Transverse colon (tissue), 4 donors: ENCODE results near the gene C10orf67. TPM values are rescaled to one million over a fixed set of nuclear protein-coding genes. Genes with fewer than 3 reads are reported as not detected.
"Not testable (repeated sequence)": the region's sequence is repeated elsewhere in the genome, so short reads cannot be mapped to it uniquely, and the experiment has no call there.

Source experiments
- DNase-seq: peaks from one replicate; pipeline ENCODE4 v3.0.0-alpha.2; 2019
- H3K27ac ChIP-seq, 4 donors: fragments of 200-600 bp; sonication (generic); 2 replicates each; pipeline ENCODE4 v1.5.1; 2016 to 2018; ENCODE audit warnings: inconsistent platforms in 4 of 4
- H3K27me3 ChIP-seq: fragments of 200-600 bp; sonication (generic); 2 replicates; pipeline ENCODE4 v1.5.1; 2017; ENCODE audit warnings: inconsistent platforms
- H3K36me3 ChIP-seq, 4 donors: fragments of 200-600 bp; sonication (generic); 2 replicates each; pipeline ENCODE4 v1.5.1; 2017 to 2019; ENCODE audit warnings: inconsistent platforms in 4 of 4
- H3K4me1 ChIP-seq, 4 donors: fragments of 200-600 bp; sonication (generic); 2 replicates each; pipeline ENCODE4 v1.5.1; 2017 to 2020; ENCODE audit warnings: inconsistent platforms in 4 of 4
- H3K4me3 ChIP-seq, 4 donors: fragments of 200-600 bp; sonication (generic); 1 replicate in 1 of 4; 2 replicates in 3 of 4; pipeline versions ENCODE4 v1.5.1 to v1.6.1; 2017 to 2019; ENCODE audit warnings: inconsistent platforms in 4 of 4
- H3K9me3 ChIP-seq, 2 donors: fragments of 200-600 bp; sonication (generic); 2 replicates each; pipeline ENCODE4 v1.5.1; 2017 to 2019; ENCODE audit warnings: inconsistent platforms in 2 of 2
- EP300 ChIP-seq: sonication (generic); formaldehyde crosslinking; IDR thresholded peaks from one replicate; pipeline ENCODE4 v1.6.1; 2017; ENCODE audit warnings: antibody characterized with exemption, low read depth
- POLR2A ChIP-seq: fragments of 450-650 bp; IDR thresholded peaks from one replicate; pipeline ENCODE4 v1.6.1; 2016; ENCODE audit warnings: antibody characterized with exemption, mild to moderate bottlenecking, moderate library complexity
- POLR2AphosphoS5 ChIP-seq, 3 donors: sonication (generic); formaldehyde crosslinking; IDR thresholded peaks; one replicate each; pipeline ENCODE4 v1.6.1; 2016; ENCODE audit warnings: antibody characterized with exemption in 3 of 3
- WGBS, 2 donors: methylation state at CpG; one replicate each; pipeline ENCODE4 v1.1.5; 2018; ENCODE audit warnings: low coverage in 1 of 2; 5-methylcytosine and 5-hydroxymethylcytosine counted together
- in situ Hi-C, 4 donors: fragments of 200-750 bp; cut with MboI; loops; one replicate each; pipeline versions ENCODE4 v1.15.0 to v1.15.1; 2017; ENCODE audit warnings: low sequenced_read_pairs in 3 of 4, low pct_ligation_motif_present in 1 of 4, low pct_unique_long_range_greater_than_20kb in 1 of 4
- intact Hi-C: fragments of 100-400 bp; cut with DNase I; formaldehyde crosslinking; loops from one replicate; pipeline ENCODE4 v1.15.1; 2023; ENCODE audit warnings: low total_unique reads
- total RNA-seq, 4 donors: library from RNA; depleted of rRNA; stranded (reverse); fragments of >200 nt; gene quantifications; one replicate each; pipeline ENCODE4 v1.1.0, GENCODE V29; 2016
- TF ChIP-seq, protein P1 (sequence below), 5 experiments: fragments of 200-600 bp in 3 of 5; fragments of 450-650 bp in 2 of 5; sonication (generic) in 3 of 5; IDR thresholded peaks; 1 replicate in 2 of 5; 2 replicates in 3 of 5; pipeline ENCODE4 v1.5.1; 2016 to 2017; ENCODE audit warnings: antibody characterized with exemption in 5 of 5, inconsistent platforms in 3 of 5, mild to moderate bottlenecking in 2 of 5, moderate library complexity in 1 of 5

Gene C10orf67
- total RNA-seq, 4 donors from 2014 or later, result not detected

DNA sequence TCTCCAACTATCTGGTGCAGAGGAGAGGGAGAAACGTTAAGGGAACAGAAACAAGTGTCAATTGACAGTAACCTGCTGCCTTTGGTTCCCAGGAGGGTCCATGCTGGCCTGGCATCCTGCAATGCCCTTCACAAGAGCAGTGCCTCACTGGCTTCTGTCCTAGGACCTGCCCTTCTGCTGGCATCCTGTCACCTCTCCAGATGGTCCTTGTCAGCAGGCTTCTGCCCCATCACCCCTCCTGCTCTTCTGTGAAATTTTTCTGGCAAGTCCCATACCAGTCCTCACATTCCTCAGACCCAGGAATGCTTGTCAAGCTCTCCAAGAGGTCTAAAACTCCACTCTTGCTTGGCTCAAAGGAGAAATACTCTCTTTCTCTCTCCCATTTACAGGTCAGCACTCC, 34.2 kb downstream of the C10orf67 start:
- DNase-seq, result no peak
- no peaks in the 10 kb centered on the region for H3K9me3 ChIP-seq
- intact Hi-C loops (loop anchor here (5.0 kb wide), 1 partner anchor 392 kb away; no protein-coding TSS in a partner anchor), in situ Hi-C loops (loop anchor here in 3 of 4 donors (10.0 to 25.0 kb wide), 5 partner anchors 214 to 902 kb away; partner anchors contain the start of gene KIAA1217 (in 1 of the 3))
- no peak overlapping the region for H3K4me3 ChIP-seq
- peaks cover 7% of the 10 kb centered on the region for H3K27me3 ChIP-seq
- 37 to 50% methylated on average over 1 of the region's 1 CpG for WGBS, 2 donors
- TF ChIP-seq POLR2A, result no peak
- TF ChIP-seq, protein P1, sequence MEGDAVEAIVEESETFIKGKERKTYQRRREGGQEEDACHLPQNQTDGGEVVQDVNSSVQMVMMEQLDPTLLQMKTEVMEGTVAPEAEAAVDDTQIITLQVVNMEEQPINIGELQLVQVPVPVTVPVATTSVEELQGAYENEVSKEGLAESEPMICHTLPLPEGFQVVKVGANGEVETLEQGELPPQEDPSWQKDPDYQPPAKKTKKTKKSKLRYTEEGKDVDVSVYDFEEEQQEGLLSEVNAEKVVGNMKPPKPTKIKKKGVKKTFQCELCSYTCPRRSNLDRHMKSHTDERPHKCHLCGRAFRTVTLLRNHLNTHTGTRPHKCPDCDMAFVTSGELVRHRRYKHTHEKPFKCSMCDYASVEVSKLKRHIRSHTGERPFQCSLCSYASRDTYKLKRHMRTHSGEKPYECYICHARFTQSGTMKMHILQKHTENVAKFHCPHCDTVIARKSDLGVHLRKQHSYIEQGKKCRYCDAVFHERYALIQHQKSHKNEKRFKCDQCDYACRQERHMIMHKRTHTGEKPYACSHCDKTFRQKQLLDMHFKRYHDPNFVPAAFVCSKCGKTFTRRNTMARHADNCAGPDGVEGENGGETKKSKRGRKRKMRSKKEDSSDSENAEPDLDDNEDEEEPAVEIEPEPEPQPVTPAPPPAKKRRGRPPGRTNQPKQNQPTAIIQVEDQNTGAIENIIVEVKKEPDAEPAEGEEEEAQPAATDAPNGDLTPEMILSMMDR (IDR thresholded peaks at IDR 0.05), result no peak
- no peak for TF ChIP-seq POLR2AphosphoS5 (IDR thresholded peaks at IDR 0.05)
- TF ChIP-seq EP300, result no peak
- H3K36me3 ChIP-seq, result no peaks in the 10 kb centered on the region
- no peaks in the 10 kb centered on the region for H3K4me1 ChIP-seq
- no peak overlapping the region for H3K27ac ChIP-seq

DNA sequence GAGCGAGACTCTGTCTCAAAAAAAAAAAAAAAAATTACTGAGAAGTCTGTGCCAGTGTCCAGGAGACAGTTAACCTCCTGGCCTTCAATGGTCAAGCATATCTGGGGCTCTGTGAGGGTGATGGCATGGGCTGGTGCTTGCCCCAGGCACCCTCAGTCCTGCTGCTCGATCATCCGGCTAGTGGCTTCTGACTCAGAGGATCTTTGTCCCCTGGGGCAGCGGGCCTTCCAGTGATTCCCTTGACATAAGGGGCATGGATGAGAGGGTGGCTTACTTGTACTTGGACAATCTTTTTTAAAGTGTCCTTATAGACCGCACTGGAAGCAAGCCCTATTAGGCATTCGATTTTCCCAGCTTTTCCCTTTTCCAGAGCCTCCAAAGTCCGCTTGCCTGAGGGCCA, 44.6 kb downstream of the C10orf67 start:
- H3K27me3 ChIP-seq, H3K4me3 ChIP-seq, H3K36me3 ChIP-seq, H3K9me3 ChIP-seq, H3K27ac ChIP-seq, DNase-seq, H3K4me1 ChIP-seq, intact Hi-C loops: not testable (repeated sequence)
- WGBS, 2 donors, result 88% methylated on average over 7 of the region's 7 CpGs; no CpG with 5 or more reads in 1 of the 2 donors
- in situ Hi-C loops, result loop anchor here in 3 of 4 donors (25.0 kb wide), 3 partner anchors 412 to 912 kb away; partner anchors contain the start of gene KIAA1217 (in 1 of the 3)

DNA sequence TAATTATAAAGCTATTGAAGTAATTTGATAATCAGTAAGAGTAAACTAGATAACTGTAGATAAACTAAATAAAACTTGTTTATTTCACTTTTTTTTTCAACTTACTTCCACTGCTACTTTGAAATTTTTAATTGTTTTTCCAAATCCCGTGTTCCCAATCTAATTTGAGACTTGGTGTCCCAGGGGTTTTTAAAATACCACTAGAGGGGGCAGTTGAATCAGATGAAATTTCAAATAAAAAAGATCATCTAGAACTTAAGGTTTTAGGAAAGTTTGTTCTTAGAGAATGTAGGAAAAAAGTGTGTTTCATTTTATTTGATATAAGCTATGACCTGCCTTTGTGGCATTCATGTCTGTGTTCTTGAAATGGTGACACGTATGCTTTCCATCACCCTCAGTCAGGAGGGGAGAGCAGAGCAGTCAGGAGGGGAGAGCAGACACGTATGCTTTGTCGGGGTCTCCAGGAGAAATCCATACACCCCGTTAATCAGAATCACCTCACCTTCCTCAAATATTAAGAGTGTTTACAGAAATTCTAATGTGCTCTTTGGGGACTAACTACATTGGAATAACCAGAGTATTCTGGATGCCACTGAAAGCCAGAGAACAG, 49.9 kb downstream of the C10orf67 start:
- 55 to 57% methylated on average over 5 of the region's 5 CpGs for WGBS, 2 donors

DNA sequence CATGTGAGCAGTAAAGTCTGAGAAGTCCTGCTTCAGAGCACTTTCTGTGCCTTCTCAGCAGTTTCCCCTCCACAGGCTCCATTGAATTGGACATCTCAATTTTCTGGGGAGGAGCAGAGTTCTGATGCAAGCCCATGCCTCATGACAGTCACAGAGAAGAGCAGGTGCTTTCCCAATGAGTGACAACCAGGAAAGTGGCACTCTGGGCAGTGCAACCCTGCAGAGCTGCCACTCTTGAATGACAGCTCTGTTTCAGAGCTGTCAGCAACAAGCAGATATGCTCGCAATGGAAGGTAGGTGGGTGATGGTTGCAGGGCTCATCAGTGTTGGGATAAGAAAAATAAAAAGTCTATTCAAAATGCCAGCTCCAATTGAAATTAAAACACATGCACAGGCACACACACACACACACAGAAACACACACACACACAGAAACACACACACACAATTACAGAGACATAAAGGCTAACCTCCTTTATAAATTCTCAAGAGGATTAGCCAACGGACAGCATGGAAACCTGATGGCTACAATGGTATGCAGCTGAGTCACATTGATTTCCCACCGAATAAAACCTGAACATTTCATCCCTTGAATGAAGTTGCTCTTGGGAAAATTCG, 50.5 kb downstream of the C10orf67 start:
- no peak for DNase-seq
- intact Hi-C loops (no loop called here), in situ Hi-C loops (no loop called here)
- H3K27me3 ChIP-seq, result peaks cover 32% of the 10 kb centered on the region
- no peak overlapping the region for H3K4me3 ChIP-seq
- WGBS, 2 donors, result 38 to 56% methylated on average over 3 to 4 of the region's 4 CpGs
- H3K36me3 ChIP-seq, result no peaks in the 10 kb centered on the region
- no peak overlapping the region for H3K27ac ChIP-seq
- no peaks in the 10 kb centered on the region for H3K4me1 ChIP-seq
- TF ChIP-seq, protein P1 (IDR thresholded peaks at IDR 0.05), result no peak
- TF ChIP-seq POLR2A, result no peak
- TF ChIP-seq POLR2AphosphoS5 (IDR thresholded peaks at IDR 0.05), result no peak
- no peak for TF ChIP-seq EP300
- H3K9me3 ChIP-seq, result no peaks in the 10 kb centered on the region

More for the DNA sequence above, 49.9 kb downstream of the C10orf67 start:
- H3K36me3 ChIP-seq, result no peaks in the 10 kb centered on the region
- H3K27ac ChIP-seq, result no peak overlapping the region
- H3K9me3 ChIP-seq, result no peaks in the 10 kb centered on the region
- DNase-seq, result no peak
- peaks cover 32% of the 10 kb centered on the region for H3K27me3 ChIP-seq
- in situ Hi-C loops (no loop called here), intact Hi-C loops (no loop called here)
- no peak overlapping the region for H3K4me3 ChIP-seq
- no peaks in the 10 kb centered on the region for H3K4me1 ChIP-seq
- TF ChIP-seq POLR2A (no peak), POLR2AphosphoS5 (IDR thresholded peaks at IDR 0.05) (no peak), EP300 (no peak)
- TF ChIP-seq, protein P1 (IDR thresholded peaks at IDR 0.05), result peak in 3 of 5 experiments; percentile 12 to 27 (median 18)
